ENCODE data around the gene NPTX2.

The NPTX2 gene

GRCh38 chr7:98654524-98655272 lies 37.6 kb downstream of the NPTX2 start:
- no peak for DNase-seq (ENCODE audit: low read depth in 2 of 2)

GRCh38 chr7:98655611-98656010 lies 38.5 kb downstream of the NPTX2 start:
- DNase-seq (ENCODE audit: low read depth in 2 of 2) = no peak

GRCh38 chr7:98656899-98657298 lies 39.8 kb downstream of the NPTX2 start:
- no peak for DNase-seq (ENCODE audit: low read depth in 2 of 2)

- DNase-seq (ENCODE audit: low read depth in 2 of 2) = no peak
These were observed 40.7 kb downstream of the NPTX2 start for GRCh38 chr7:98657736-98658135.

GRCh38 chr7:98659756-98660155 lies 42.7 kb downstream of the NPTX2 start:
- DNase-seq (ENCODE audit: low read depth in 2 of 2) = no peak

- DNase-seq (ENCODE audit: low read depth in 2 of 2) = no peak
These were observed 44.5 kb downstream of the NPTX2 start for GRCh38 chr7:98661607-98662006.

- no peak for DNase-seq (ENCODE audit: low read depth in 2 of 2)
These were observed 45.2 kb downstream of the NPTX2 start for GRCh38 chr7:98662289-98662688.

- DNase-seq (ENCODE audit: low read depth in 2 of 2) = no peak
These were observed 47.8 kb downstream of the NPTX2 start for GRCh38 chr7:98664882-98665281.

GRCh38 chr7:98668255-98668654 lies 51.2 kb downstream of the NPTX2 start:
- no peak for DNase-seq (ENCODE audit: low read depth in 2 of 2)

GRCh38 chr7:98669329-98670000 lies 52.4 kb downstream of the NPTX2 start:
- DNase-seq (ENCODE audit: low read depth in 2 of 2) = no peak

- no peak for DNase-seq (ENCODE audit: low read depth in 2 of 2)
These were observed 53.1 kb downstream of the NPTX2 start for GRCh38 chr7:98670186-98670585.

GRCh38 chr7:98671733-98672331 lies 54.7 kb downstream of the NPTX2 start:
- DNase-seq (ENCODE audit: low read depth in 2 of 2) = no peak

- no peak for DNase-seq (ENCODE audit: low read depth in 2 of 2)
These were observed 57.4 kb downstream of the NPTX2 start for GRCh38 chr7:98674461-98674860.

GRCh38 chr7:98674881-98675280 lies 57.8 kb downstream of the NPTX2 start:
- DNase-seq (ENCODE audit: low read depth in 2 of 2) = no peak

- DNase-seq (ENCODE audit: low read depth in 2 of 2) = no peak
These were observed 61.1 kb downstream of the NPTX2 start for GRCh38 chr7:98678215-98678614.

Measured in stimulated activated CD8-positive, alpha-beta memory T cell treated with anti-CD3 and anti-CD28 coated beads, Interleukin-7, amount 100 ng/mL, for 1 hour (primary cell).